ENCODE measurements around the gene APOO.

Gene APOO

DNA sequence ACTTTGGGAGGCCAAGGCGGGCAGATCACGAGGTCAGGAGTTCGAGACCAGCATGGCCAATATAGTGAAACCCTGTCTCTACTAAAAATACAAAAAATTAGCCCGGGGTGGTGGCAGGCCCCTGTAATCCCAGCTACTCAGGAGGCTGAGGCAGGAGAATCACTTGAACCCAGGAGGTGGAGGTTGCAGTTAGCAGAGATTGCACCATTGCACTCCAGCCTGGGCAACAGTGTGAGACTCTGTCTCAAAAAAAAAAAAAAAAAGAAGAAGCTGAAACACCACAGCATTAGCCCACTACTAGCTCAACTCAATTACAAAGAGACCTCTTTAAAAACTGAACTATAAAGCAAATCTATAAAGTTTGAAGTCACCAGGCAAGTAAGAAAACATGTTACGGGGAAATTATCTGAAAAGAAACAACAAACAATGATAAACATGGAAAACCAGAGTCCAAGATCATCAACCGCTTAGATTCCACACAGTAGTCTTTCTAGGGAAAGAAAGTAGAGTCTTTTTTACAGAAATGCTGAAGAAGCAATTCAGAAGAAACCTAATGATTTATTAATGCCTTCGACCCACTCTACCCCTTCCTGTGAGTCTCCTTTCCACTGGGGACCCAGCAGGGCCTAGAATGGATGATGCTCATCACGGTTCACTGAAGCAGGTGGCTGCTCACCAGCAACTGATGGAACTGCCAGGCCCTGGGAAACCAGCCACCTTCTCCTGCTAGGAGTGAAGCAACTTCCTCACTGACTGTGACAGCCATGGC, 118.2 kb downstream of the APOO start:
- no peak for DNase-seq (ENCODE audit: low read depth)
- TF ChIP-seq, protein P1, sequence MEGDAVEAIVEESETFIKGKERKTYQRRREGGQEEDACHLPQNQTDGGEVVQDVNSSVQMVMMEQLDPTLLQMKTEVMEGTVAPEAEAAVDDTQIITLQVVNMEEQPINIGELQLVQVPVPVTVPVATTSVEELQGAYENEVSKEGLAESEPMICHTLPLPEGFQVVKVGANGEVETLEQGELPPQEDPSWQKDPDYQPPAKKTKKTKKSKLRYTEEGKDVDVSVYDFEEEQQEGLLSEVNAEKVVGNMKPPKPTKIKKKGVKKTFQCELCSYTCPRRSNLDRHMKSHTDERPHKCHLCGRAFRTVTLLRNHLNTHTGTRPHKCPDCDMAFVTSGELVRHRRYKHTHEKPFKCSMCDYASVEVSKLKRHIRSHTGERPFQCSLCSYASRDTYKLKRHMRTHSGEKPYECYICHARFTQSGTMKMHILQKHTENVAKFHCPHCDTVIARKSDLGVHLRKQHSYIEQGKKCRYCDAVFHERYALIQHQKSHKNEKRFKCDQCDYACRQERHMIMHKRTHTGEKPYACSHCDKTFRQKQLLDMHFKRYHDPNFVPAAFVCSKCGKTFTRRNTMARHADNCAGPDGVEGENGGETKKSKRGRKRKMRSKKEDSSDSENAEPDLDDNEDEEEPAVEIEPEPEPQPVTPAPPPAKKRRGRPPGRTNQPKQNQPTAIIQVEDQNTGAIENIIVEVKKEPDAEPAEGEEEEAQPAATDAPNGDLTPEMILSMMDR (conservative IDR thresholded peaks at IDR 0.05; ENCODE audit: low read depth, low read length): no peak
- H3K4me3 ChIP-seq (ENCODE audit: low read length): no peak overlapping the region

DNA sequence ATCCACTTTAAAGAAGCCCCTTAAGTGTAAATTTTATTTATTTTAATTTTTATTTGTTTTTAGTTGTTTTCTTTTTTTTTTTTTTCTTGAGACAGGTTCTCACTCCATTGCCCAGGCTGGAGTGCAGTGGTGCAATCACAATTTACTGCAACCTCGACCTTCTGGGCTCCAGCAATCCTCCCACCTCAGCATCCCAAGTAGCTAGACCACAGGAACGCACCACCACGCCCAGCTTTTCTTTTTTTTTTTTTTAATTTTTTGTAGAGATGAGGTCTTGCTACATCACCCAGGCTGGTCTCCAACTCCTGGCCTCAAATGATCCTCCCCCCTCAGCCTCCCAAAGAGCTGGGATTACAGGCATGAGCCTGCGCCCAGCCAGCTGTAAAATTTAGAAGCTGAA, 118.8 kb downstream of the APOO start:
- TF ChIP-seq, protein P1 (conservative IDR thresholded peaks at IDR 0.05; ENCODE audit: low read depth, low read length): no peak
- DNase-seq (ENCODE audit: low read depth): no peak
- H3K4me3 ChIP-seq (ENCODE audit: low read length): no peak overlapping the region

DNA sequence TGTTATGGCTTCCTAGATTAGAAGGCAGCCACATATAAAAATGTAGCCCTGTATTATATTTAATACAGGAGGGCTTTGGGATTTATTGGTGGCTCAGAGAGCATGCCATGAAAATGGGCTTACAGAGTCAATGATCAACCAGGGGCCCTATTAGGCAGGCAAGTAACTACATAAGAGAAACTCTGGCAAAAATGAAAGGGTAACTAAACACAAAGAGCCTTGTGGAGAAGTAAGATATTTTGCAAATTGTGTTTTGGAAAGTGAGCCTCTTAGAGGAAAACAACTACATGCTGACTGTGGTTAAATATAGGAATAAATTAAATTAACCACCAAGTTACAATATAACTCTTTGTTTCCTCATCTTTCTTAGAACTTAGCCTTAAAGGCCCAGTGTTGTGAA, 119.2 kb downstream of the APOO start:
- TF ChIP-seq, protein P1 (conservative IDR thresholded peaks at IDR 0.05; ENCODE audit: low read depth, low read length): no peak
- DNase-seq (ENCODE audit: low read depth): no peak
- H3K4me3 ChIP-seq (ENCODE audit: low read length): no peak overlapping the region

DNA sequence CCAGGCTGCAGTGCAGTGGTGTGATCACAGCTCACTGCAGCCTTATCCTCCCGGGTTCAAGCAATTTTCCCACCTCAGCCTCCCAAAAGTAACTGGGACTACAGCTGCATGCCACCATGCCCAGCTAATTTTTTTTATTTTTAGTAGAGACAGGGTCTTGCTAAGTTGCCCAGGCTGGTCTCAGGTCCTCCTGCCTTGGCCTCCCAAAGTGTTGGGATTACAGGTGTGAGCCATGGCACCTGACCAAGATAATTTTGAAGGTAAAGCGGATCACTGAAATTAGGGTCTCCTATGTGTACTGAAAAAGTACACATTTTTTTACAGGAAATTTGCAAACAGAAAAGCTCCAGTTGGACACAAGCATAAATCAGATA, 120.0 kb downstream of the APOO start:
- TF ChIP-seq, protein P1 (conservative IDR thresholded peaks at IDR 0.05; ENCODE audit: low read depth, low read length): no peak
- DNase-seq (ENCODE audit: low read depth): no peak
- no peak overlapping the region for H3K4me3 ChIP-seq (ENCODE audit: low read length)

DNA sequence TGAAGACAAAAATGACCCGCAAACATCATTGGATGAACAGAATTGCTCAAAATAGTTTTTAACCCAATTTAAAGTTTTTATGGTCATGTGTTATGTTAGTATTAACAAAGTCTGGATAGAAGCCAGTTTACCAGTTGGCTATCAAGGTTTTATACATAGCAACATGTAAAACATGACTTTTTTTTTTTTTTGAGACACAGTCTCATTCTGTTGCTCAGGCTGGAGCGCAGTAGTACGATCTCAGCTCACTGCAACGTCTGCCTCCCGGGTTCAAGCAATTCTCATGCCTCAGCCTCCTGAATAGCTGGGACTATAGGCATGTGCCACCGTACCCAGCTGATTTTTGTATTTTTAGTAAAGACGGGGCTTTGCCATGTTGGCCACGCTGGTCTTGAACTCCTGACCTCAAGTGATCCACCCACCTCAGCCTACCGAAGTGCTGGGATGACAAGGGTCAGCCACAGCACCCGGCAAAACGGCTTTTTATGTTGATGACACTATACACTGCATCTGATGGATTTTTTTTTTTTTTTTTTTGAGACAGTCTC, 121.4 kb downstream of the APOO start:
- TF ChIP-seq, protein P1 (conservative IDR thresholded peaks at IDR 0.05; ENCODE audit: low read depth, low read length): no peak
- H3K4me3 ChIP-seq (ENCODE audit: low read length): no peak overlapping the region
- DNase-seq (ENCODE audit: low read depth): no peak

DNA sequence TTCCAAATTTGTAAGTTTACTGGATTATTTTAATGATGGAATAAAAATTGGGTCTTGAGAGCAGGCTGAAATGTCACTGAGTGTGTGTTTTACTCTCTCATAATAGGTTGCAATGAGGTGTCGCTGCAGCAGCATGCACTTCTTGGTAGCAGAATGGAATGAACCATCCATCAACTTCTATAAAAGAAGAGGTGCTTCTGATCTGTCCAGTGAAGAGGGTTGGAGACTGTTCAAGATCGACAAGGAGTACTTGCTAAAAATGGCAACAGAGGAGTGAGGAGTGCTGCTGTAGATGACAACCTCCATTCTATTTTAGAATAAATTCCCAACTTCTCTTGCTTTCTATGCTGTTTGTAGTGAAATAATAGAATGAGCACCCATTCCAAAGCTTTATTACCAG, 122.2 kb downstream of the APOO start:
- no peak overlapping the region for H3K4me3 ChIP-seq (ENCODE audit: low read length)
- DNase-seq (ENCODE audit: low read depth): no peak
- TF ChIP-seq, protein P1 (conservative IDR thresholded peaks at IDR 0.05; ENCODE audit: low read depth, low read length): no peak

All from retinal pigment epithelial cell (primary cell).